SU-DHL-6 (cell line): ENCODE measurements around the gene MRPL17.
"Not testable (repeated sequence)": the region's sequence is repeated elsewhere in the genome, so short reads cannot be mapped to it uniquely, and the experiment has no call there.

Experiments
- H2AFZ ChIP-seq: fragments of 200-600 bp; sonication (generic); 2 replicates; pipeline ENCODE4 v1.6.1; 2014; ENCODE audit warnings: low read depth, mild to moderate bottlenecking, moderate library complexity, mixed read lengths, antibody characterized with exemption, low read length; ENCODE audit not compliant: severe bottlenecking
- H3F3A ChIP-seq: fragments of 200-600 bp; shearing (Covaris generic); 2 replicates; pipeline ENCODE4 v1.6.0; 2016; ENCODE audit warnings: antibody characterized with exemption, mild to moderate bottlenecking; ENCODE audit not compliant: insufficient read depth
- H3K27ac ChIP-seq: fragments of 200-600 bp; sonication (generic); 2 replicates; pipeline ENCODE4 v1.5.1; 2016; ENCODE audit warnings: low read depth, mild to moderate bottlenecking, low read length, moderate library complexity, mixed read lengths
- H3K27me3 ChIP-seq: fragments of 200-600 bp; sonication (generic), shearing (Covaris generic); 2 replicates; pipeline ENCODE4 v1.6.0; 2014; ENCODE audit warnings: mild to moderate bottlenecking, low read length
- H3K36me3 ChIP-seq: fragments of 200-600 bp; sonication (generic); 2 replicates; pipeline ENCODE4 v1.6.1; 2014; ENCODE audit warnings: mild to moderate bottlenecking, low read length, mixed read lengths
- H3K4me2 ChIP-seq: fragments of 300-600, 200-600 bp; shearing (Covaris generic), sonication (generic); 2 replicates; pipeline ENCODE4 v1.6.0; 2014; ENCODE audit warnings: low read length, low read depth, mild to moderate bottlenecking; ENCODE audit not compliant: poor library complexity, severe bottlenecking
- H3K4me3 ChIP-seq: fragments of 200-600 bp; sonication (generic); 2 replicates; pipeline ENCODE4 v1.5.1; 2014; ENCODE audit warnings: antibody characterized with exemption, low read length, mild to moderate bottlenecking, mixed read lengths; ENCODE audit not compliant: insufficient read depth, poor library complexity, severe bottlenecking
- H3K79me2 ChIP-seq: fragments of 200-600 bp; sonication (generic); 2 replicates; pipeline ENCODE4 v1.6.1; 2014; ENCODE audit warnings: mild to moderate bottlenecking, low read length, moderate library complexity; ENCODE audit not compliant: insufficient read depth
- H3K9ac ChIP-seq: fragments of 200-600 bp; sonication (generic); 2 replicates; pipeline ENCODE4 v1.7.0; 2014; ENCODE audit warnings: mild to moderate bottlenecking, low read length
- H3K9me2 ChIP-seq: fragments of 200-600 bp; sonication (generic); replicated peaks from 2 replicates; pipeline ENCODE4 v1.6.1; 2014; ENCODE audit warnings: low read length; ENCODE audit not compliant: insufficient read depth
- H3K9me3 ChIP-seq: fragments of 200-600 bp; sonication (generic); 2 replicates; pipeline ENCODE4 v1.6.1; 2014; ENCODE audit warnings: low read length, mixed read lengths; ENCODE audit not compliant: insufficient read depth
- H4K20me1 ChIP-seq: fragments of 200-600 bp; sonication (generic); 2 replicates; pipeline ENCODE4 v1.6.1; 2014; ENCODE audit warnings: low read depth, mild to moderate bottlenecking, antibody characterized with exemption, low read length, moderate library complexity, mixed read lengths
- CTCF ChIP-seq: fragments of 200-600 bp; sonication (generic); IDR thresholded peaks from one replicate; pipeline ENCODE4 v1.5.1; 2017; ENCODE audit warnings: antibody characterized with exemption, mild to moderate bottlenecking, low read length, moderate library complexity; ENCODE audit not compliant: insufficient read depth, poor library complexity, severe bottlenecking
- EZH2phosphoT487 ChIP-seq: fragments of 200-600 bp; sonication (generic), shearing (Covaris generic); conservative IDR thresholded peaks from 2 replicates; pipeline ENCODE4 v1.6.1; 2018; ENCODE audit warnings: mild to moderate bottlenecking, antibody characterized with exemption, low read length, moderate library complexity, mixed read lengths

Gene MRPL17

GRCh38 chr11:6686006-6686405 is 2.9 kb upstream of the MRPL17 start:
- Histone ChIP-seq H3K9ac (no peak overlapping the region), H4K20me1 (peaks cover 4% of the 10 kb centered on the region; the same call in 1 of the 2 replicates), H3K27me3 (no peaks in the 10 kb centered on the region), H2AFZ (no peak overlapping the region), H3K27ac (no peak overlapping the region), H3K4me2 (no peak overlapping the region), H3F3A (peaks cover 6% of the 10 kb centered on the region; the same call in 1 of the 2 replicates), H3K36me3 (peaks cover 7% of the 10 kb centered on the region), H3K4me3 (no peak overlapping the region), H3K9me2 (no peaks in the 10 kb centered on the region), H3K9me3 (no peaks in the 10 kb centered on the region), H3K79me2 (peaks cover 21% of the 10 kb centered on the region)
- TF ChIP-seq CTCF (no peak), EZH2phosphoT487 (no peak)

GRCh38 chr11:6684068-6684467 is 928 bp upstream of the MRPL17 start:
- H3K27me3 ChIP-seq, H3K9me3 ChIP-seq, H4K20me1 ChIP-seq, H3K9me2 ChIP-seq, H3K27ac ChIP-seq: not testable (repeated sequence)
- peaks cover 18% of the 10 kb centered on the region; the same call in 1 of the 2 replicates for H3F3A ChIP-seq
- H3K9ac ChIP-seq, result peak overlapping the region; percentile 93
- peak overlapping the region; percentile 95 for H2AFZ ChIP-seq
- H3K79me2 ChIP-seq, result peaks cover 29% of the 10 kb centered on the region
- H3K4me3 ChIP-seq, result peak overlapping the region; percentile 52
- peak overlapping the region; percentile 82 for H3K4me2 ChIP-seq
- peaks cover 16% of the 10 kb centered on the region for H3K36me3 ChIP-seq

- TF ChIP-seq EZH2phosphoT487 (no peak), CTCF (no peak)
- peak overlapping the region; percentile 70 for H2AFZ ChIP-seq
Observed at GRCh38 chr11:6682591-6682935, 577 bp downstream of the MRPL17 start.

GRCh38 chr11:6681949-6682348 is 1.2 kb downstream of the MRPL17 start:
- peaks cover 20% of the 10 kb centered on the region; the same call in 1 of the 2 replicates for H3F3A ChIP-seq
- H3K27ac ChIP-seq, result peak overlapping the region; percentile 50; the same call in 1 of the 2 replicates
- peak overlapping the region; percentile 93 for H3K9ac ChIP-seq
- H3K27me3 ChIP-seq, result no peaks in the 10 kb centered on the region
- H3K9me3 ChIP-seq, result no peaks in the 10 kb centered on the region
- H2AFZ ChIP-seq, result no peak overlapping the region
- H4K20me1 ChIP-seq, result peaks cover 7% of the 10 kb centered on the region; the same call in 1 of the 2 replicates
- H3K4me3 ChIP-seq, result peak overlapping the region; percentile 94
- no peaks in the 10 kb centered on the region for H3K9me2 ChIP-seq
- H3K79me2 ChIP-seq, result peaks cover 29% of the 10 kb centered on the region
- peaks cover 16% of the 10 kb centered on the region for H3K36me3 ChIP-seq
- peak overlapping the region; percentile 82 for H3K4me2 ChIP-seq
- TF ChIP-seq EZH2phosphoT487 (no peak), CTCF (no peak)

More at GRCh38 chr11:6682591-6682935, 577 bp downstream of the MRPL17 start:
- peak overlapping the region; percentile 94 for H3K4me3 ChIP-seq
- H3K4me2 ChIP-seq, result peak overlapping the region; percentile 82
- H3K27ac ChIP-seq, result peak overlapping the region; percentile 50
- no peaks in the 10 kb centered on the region for H3K9me3 ChIP-seq
- peaks cover 29% of the 10 kb centered on the region for H3K79me2 ChIP-seq
- H3F3A ChIP-seq, result peaks cover 20% of the 10 kb centered on the region; the same call in 1 of the 2 replicates
- H3K27me3 ChIP-seq, result no peaks in the 10 kb centered on the region
- H3K36me3 ChIP-seq, result peaks cover 16% of the 10 kb centered on the region
- no peaks in the 10 kb centered on the region for H3K9me2 ChIP-seq
- H3K9ac ChIP-seq, result peak overlapping the region; percentile 93
- H4K20me1 ChIP-seq, result peaks cover 7% of the 10 kb centered on the region; the same call in 1 of the 2 replicates
